ENCODE results near the gene TUBGCP6.

DNA sequence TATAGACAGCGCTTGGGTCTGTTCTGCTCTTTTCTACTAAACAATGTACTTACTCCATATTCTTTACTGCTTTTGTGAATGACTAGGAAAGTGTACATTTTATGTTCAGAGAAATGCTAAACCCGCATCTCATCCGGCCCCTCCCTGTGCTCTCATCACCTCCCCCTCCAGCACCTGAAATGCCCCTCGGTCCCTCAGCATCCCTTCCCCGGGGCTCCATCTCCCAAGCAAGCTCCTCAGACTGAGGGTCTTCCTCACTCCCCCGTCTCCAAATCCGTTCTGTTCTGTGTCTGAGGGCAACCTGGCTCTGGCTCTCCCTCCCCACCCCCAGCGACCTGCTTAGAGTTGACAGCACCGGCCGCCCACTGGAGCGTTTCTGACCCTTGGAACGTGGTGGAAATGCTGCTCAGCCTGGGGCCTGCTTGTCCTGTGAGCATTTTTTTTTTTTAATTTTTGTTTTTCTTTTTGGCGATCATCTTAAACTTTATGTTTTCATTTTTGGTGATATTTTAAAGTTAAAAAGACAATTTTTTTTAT, 42.6 kb downstream of the TUBGCP6 start:
- no peak for TF ChIP-seq SIN3A (IDR thresholded peaks at IDR 0.05; ENCODE audit: borderline replicate concordance, insufficient read depth, low read length)
- TF ChIP-seq FOXP2 (optimal IDR thresholded peaks at IDR 0.05; ENCODE audit: borderline replicate concordance, extremely low read depth, extremely low read length, insufficient read depth), result no peak
- TF ChIP-seq POLR2AphosphoS5 (IDR thresholded peaks at IDR 0.05; ENCODE audit: low read depth, low read length), result no peak
